Measurements from ENCODE around the gene IL1RAPL1.

GRCh38 chrX:29580560-29580959 lies 993.3 kb downstream of the IL1RAPL1 start:
- TF ChIP-seq POLR2A (conservative IDR thresholded peaks at IDR 0.05) (no peak), EHMT2 (IDR thresholded peaks at IDR 0.05) (no peak), FOXM1 (IDR thresholded peaks at IDR 0.05; ENCODE audit: low read depth) (no peak), FOXM1 (CRISPR knock-in tag; IDR thresholded peaks at IDR 0.05; ENCODE audit: low read depth) (no peak), HNRNPL (IDR thresholded peaks at IDR 0.05; ENCODE audit: low read depth, low read length) (no peak), NFYB (IDR thresholded peaks at IDR 0.05; ENCODE audit: extremely low read depth, insufficient read length) (no peak), KLF10 (CRISPR knock-in tag; IDR thresholded peaks at IDR 0.05) (no peak), MIER1 (IDR thresholded peaks at IDR 0.05; ENCODE audit: low read depth) (no peak), ZSCAN29 (IDR thresholded peaks at IDR 0.05) (no peak), ZNF23 (CRISPR knock-in tag; IDR thresholded peaks at IDR 0.05) (no peak), FUS (optimal IDR thresholded peaks at IDR 0.05; ENCODE audit: low read depth, low read length) (no peak)
- TF ChIP-seq, protein P1, sequence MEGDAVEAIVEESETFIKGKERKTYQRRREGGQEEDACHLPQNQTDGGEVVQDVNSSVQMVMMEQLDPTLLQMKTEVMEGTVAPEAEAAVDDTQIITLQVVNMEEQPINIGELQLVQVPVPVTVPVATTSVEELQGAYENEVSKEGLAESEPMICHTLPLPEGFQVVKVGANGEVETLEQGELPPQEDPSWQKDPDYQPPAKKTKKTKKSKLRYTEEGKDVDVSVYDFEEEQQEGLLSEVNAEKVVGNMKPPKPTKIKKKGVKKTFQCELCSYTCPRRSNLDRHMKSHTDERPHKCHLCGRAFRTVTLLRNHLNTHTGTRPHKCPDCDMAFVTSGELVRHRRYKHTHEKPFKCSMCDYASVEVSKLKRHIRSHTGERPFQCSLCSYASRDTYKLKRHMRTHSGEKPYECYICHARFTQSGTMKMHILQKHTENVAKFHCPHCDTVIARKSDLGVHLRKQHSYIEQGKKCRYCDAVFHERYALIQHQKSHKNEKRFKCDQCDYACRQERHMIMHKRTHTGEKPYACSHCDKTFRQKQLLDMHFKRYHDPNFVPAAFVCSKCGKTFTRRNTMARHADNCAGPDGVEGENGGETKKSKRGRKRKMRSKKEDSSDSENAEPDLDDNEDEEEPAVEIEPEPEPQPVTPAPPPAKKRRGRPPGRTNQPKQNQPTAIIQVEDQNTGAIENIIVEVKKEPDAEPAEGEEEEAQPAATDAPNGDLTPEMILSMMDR (IDR thresholded peaks at IDR 0.05 in 2 of 3, conservative IDR thresholded peaks at IDR 0.05 in 1 of 3; ENCODE audit: insufficient read depth in 2 of 3, low read depth in 1 of 3, low read length in 3 of 3): no peak
- TF ChIP-seq, protein P2, sequence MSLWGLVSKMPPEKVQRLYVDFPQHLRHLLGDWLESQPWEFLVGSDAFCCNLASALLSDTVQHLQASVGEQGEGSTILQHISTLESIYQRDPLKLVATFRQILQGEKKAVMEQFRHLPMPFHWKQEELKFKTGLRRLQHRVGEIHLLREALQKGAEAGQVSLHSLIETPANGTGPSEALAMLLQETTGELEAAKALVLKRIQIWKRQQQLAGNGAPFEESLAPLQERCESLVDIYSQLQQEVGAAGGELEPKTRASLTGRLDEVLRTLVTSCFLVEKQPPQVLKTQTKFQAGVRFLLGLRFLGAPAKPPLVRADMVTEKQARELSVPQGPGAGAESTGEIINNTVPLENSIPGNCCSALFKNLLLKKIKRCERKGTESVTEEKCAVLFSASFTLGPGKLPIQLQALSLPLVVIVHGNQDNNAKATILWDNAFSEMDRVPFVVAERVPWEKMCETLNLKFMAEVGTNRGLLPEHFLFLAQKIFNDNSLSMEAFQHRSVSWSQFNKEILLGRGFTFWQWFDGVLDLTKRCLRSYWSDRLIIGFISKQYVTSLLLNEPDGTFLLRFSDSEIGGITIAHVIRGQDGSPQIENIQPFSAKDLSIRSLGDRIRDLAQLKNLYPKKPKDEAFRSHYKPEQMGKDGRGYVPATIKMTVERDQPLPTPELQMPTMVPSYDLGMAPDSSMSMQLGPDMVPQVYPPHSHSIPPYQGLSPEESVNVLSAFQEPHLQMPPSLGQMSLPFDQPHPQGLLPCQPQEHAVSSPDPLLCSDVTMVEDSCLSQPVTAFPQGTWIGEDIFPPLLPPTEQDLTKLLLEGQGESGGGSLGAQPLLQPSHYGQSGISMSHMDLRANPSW (CRISPR knock-in tag; IDR thresholded peaks at IDR 0.05): no peak

All from K562 (cell line).